Hepatocyte (in vitro differentiated cells): Measurements from ENCODE around the gene HNRNPA2B1. TPM values are rescaled to one million over a fixed set of nuclear protein-coding genes. Genes with fewer than 3 reads are reported as not detected.

Source experiments
- DNase-seq: peaks from one replicate; pipeline ENCODE4 v3.0.0-alpha.2; 2016; ENCODE audit warnings: low spot score
- H2AFZ ChIP-seq: fragments of 200-600 bp; sonication (generic); 2 replicates; pipeline ENCODE4 v1.6.0; 2016; ENCODE audit warnings: antibody characterized with exemption, mild to moderate bottlenecking
- H3K27ac ChIP-seq: fragments of 200-600 bp; sonication (generic); 2 replicates; pipeline ENCODE4 v1.5.1; 2016; ENCODE audit warnings: mild to moderate bottlenecking
- H3K27me3 ChIP-seq: fragments of 200-600 bp; sonication (generic); 2 replicates; pipeline ENCODE4 v1.6.1; 2016
- H3K36me3 ChIP-seq: fragments of 200-600 bp; sonication (generic); replicated peaks from 2 replicates; pipeline ENCODE4 v1.5.1; 2016; ENCODE audit warnings: low read depth; ENCODE audit not compliant: insufficient read depth
- H3K4me1 ChIP-seq: fragments of 200-600 bp; sonication (generic); 2 replicates; pipeline ENCODE4 v1.5.1; 2016; ENCODE audit warnings: mild to moderate bottlenecking, moderate library complexity; ENCODE audit not compliant: insufficient read depth
- H3K4me2 ChIP-seq: fragments of 200-600 bp; sonication (generic); 2 replicates; pipeline ENCODE4 v1.6.0; 2016
- H3K4me3 ChIP-seq: fragments of 200-600 bp; sonication (generic); 2 replicates; pipeline ENCODE4 v1.5.1; 2016; ENCODE audit warnings: mild to moderate bottlenecking
- H3K79me2 ChIP-seq: fragments of 200-600 bp; sonication (generic); 2 replicates; pipeline ENCODE4 v1.6.0; 2017; ENCODE audit warnings: mild to moderate bottlenecking
- H3K9me2 ChIP-seq: fragments of 200-600 bp; sonication (generic); replicated peaks from 2 replicates; pipeline ENCODE4 v1.6.0; 2017; ENCODE audit warnings: mild to moderate bottlenecking; ENCODE audit not compliant: insufficient read depth
- H3K9me3 ChIP-seq: fragments of 200-600 bp; sonication (generic); 2 replicates; pipeline ENCODE4 v1.5.1; 2016; ENCODE audit warnings: low read depth, mild to moderate bottlenecking
- H4K20me1 ChIP-seq: fragments of 200-600 bp; sonication (generic); 2 replicates; pipeline ENCODE4 v1.6.0; 2016; ENCODE audit warnings: mild to moderate bottlenecking; ENCODE audit not compliant: insufficient read depth, poor library complexity, severe bottlenecking
- EZH2 ChIP-seq: fragments of 200-600 bp; sonication (generic); IDR thresholded peaks from 2 replicates; pipeline ENCODE4 v1.6.1; 2016; ENCODE audit warnings: antibody characterized with exemption, mild to moderate bottlenecking, borderline replicate concordance
- EZH2phosphoT487 ChIP-seq: fragments of 200-600 bp; sonication (generic); IDR thresholded peaks from one replicate; pipeline ENCODE4 v1.6.1; 2018; ENCODE audit warnings: antibody characterized with exemption, mild to moderate bottlenecking, low read depth, moderate library complexity; ENCODE audit not compliant: unreplicated experiment, severe bottlenecking
- WGBS: methylation state at CpG from one replicate; pipeline ENCODE4 v1.1.6; 2016; ENCODE audit warnings: low lambda C conversion rate; ENCODE audit errors: missing lambda C conversion rate; 5-methylcytosine and 5-hydroxymethylcytosine counted together
- polyA plus RNA-seq: library from polyadenylated mRNA; unstranded; fragments of >200 nt; fragmentation: Nextera tagmentation; extraction: Ambion mirVana; gene quantifications from 2 replicates; pipeline ENCODE4 v1.2.1, GENCODE V29; 2016
- total RNA-seq: library from RNA; depleted of rRNA; stranded (reverse); fragments of >200 nt; gene quantifications from 2 replicates; pipeline ENCODE4 v1.2.3, GENCODE V29; 2014
- TF ChIP-seq, protein P1 (sequence below): fragments of 200-600 bp; sonication (generic); IDR thresholded peaks from 2 replicates; pipeline ENCODE4 v1.5.1; 2016; ENCODE audit warnings: antibody characterized with exemption, mild to moderate bottlenecking; ENCODE audit not compliant: poor library complexity

Gene HNRNPA2B1
- total and polyA plus RNA-seq, 2 experiments from 2014 or later = 193 to 553 TPM

DNA sequence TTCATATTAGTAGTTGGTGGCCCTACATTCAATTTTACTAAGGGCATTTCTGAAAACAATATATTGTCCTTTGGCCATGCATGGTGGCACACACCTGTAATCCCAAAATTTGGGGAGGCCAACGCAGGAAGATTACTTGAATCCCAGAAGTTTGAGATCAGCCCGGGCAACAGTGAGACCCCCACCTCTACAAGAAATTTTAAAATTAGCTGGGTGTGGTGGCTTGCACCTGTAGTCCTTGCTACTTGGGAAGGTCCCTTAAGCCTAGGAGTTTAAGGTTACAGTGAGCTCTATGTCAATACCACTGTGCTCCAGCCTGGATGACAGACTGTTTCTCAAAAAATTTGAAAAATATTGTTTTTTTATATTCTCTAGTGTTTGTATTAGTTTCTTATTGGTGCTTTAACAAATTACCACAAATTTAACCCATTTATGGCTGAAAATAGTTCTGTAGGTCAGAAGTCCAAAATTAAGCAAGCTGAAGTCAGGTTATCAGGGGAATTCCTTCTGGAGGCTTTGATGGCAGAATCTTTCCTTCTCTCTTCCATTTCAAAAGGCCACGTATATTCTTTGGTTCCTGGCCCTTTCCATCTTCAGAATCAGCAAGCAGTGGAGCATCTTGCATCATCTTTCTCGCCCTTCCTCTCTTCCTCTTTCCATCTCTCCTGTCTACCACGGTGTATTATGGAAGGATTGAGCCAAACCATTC is 13.4 kb upstream of the HNRNPA2B1 start:
- no peak overlapping the region for H3K4me3 ChIP-seq
- no peak overlapping the region for H2AFZ ChIP-seq
- no peak overlapping the region for H3K27ac ChIP-seq
- H4K20me1 ChIP-seq = peaks cover 1% of the 10 kb centered on the region
- peaks cover 3% of the 10 kb centered on the region for H3K36me3 ChIP-seq
- no peaks in the 10 kb centered on the region for H3K4me1 ChIP-seq
- peaks cover 4% of the 10 kb centered on the region for H3K79me2 ChIP-seq
- no peaks in the 10 kb centered on the region for H3K9me2 ChIP-seq
- no peak overlapping the region for H3K4me2 ChIP-seq
- TF ChIP-seq, protein P1, sequence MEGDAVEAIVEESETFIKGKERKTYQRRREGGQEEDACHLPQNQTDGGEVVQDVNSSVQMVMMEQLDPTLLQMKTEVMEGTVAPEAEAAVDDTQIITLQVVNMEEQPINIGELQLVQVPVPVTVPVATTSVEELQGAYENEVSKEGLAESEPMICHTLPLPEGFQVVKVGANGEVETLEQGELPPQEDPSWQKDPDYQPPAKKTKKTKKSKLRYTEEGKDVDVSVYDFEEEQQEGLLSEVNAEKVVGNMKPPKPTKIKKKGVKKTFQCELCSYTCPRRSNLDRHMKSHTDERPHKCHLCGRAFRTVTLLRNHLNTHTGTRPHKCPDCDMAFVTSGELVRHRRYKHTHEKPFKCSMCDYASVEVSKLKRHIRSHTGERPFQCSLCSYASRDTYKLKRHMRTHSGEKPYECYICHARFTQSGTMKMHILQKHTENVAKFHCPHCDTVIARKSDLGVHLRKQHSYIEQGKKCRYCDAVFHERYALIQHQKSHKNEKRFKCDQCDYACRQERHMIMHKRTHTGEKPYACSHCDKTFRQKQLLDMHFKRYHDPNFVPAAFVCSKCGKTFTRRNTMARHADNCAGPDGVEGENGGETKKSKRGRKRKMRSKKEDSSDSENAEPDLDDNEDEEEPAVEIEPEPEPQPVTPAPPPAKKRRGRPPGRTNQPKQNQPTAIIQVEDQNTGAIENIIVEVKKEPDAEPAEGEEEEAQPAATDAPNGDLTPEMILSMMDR = no peak
- TF ChIP-seq EZH2phosphoT487 (no peak), EZH2 (no peak)
- no peaks in the 10 kb centered on the region for H3K9me3 ChIP-seq
- DNase-seq = no peak
- no peaks in the 10 kb centered on the region for H3K27me3 ChIP-seq
- 83% methylated on average over 5 of the region's 5 CpGs for WGBS

- no peak overlapping the region for H2AFZ ChIP-seq
- TF ChIP-seq, protein P1 = no peak
- no peak for TF ChIP-seq EZH2phosphoT487
- no peak for TF ChIP-seq EZH2
- H3K27ac ChIP-seq = no peak overlapping the region
- DNase-seq = no peak
- no peaks in the 10 kb centered on the region for H3K9me2 ChIP-seq
- peaks cover 8% of the 10 kb centered on the region for H3K79me2 ChIP-seq
- peaks cover 2% of the 10 kb centered on the region for H4K20me1 ChIP-seq
- WGBS = 93% methylated on average over 2 of the region's 2 CpGs
- H3K36me3 ChIP-seq = peaks cover 3% of the 10 kb centered on the region
- H3K27me3 ChIP-seq = no peaks in the 10 kb centered on the region
- H3K9me3 ChIP-seq = no peaks in the 10 kb centered on the region
- no peaks in the 10 kb centered on the region for H3K4me1 ChIP-seq
- no peak overlapping the region for H3K4me3 ChIP-seq
- no peak overlapping the region for H3K4me2 ChIP-seq
These were observed 12.6 kb upstream of the HNRNPA2B1 start for GRCh38 chr7:26212921-26213718.

DNA sequence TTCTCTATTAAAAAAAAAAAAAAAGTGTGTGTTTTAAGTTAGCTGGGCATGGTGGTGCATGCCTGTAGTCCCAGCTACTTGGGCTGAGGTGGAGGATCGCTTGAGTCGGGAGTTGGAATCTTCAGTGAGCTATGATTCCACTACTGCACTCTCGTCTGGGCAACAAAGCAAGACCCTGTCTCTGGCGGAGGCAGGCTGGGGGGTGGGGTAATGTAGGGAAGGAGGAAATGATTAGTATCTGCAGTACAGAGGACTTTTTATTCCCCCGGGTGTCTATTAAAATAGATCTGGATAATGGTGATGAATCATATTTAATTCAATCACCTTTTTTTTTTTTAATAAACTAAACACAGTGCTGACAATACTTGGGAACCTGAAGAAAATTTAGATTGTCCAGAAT is 7.5 kb upstream of the HNRNPA2B1 start:
- Histone ChIP-seq H3K27ac (no peak overlapping the region), H3K4me3 (no peak overlapping the region), H3K4me2 (no peak overlapping the region), H2AFZ (no peak overlapping the region), H3K79me2 (peaks cover 59% of the 10 kb centered on the region), H3K4me1 (peaks cover 22% of the 10 kb centered on the region), H3K36me3 (peaks cover 13% of the 10 kb centered on the region), H3K27me3 (no peaks in the 10 kb centered on the region), H4K20me1 (peaks cover 44% of the 10 kb centered on the region), H3K9me2 (no peaks in the 10 kb centered on the region), H3K9me3 (no peaks in the 10 kb centered on the region)
- 86% methylated on average over 5 of the region's 5 CpGs for WGBS
- no peak for DNase-seq
- TF ChIP-seq, protein P1 = no peak
- TF ChIP-seq EZH2 = no peak
- no peak for TF ChIP-seq EZH2phosphoT487
